ENCODE measurements around the gene GNG14. TPM values are rescaled to one million over a fixed set of nuclear protein-coding genes. Genes with fewer than 3 reads are reported as not detected.
A peak's percentile ranks its signal among the peaks of the same experiment; 100 is the strongest.

GNG14 gene
- total and polyA plus RNA-seq, 2 of the 13 experiments (the other 11 are each of a cell fraction or from before 2014, with no cell fraction given): not detected

- TF ChIP-seq ATF7-NPFF (CRISPR knock-in tag; IDR thresholded peaks at IDR 0.05; ENCODE audit: low read depth) (no peak), PAX8 (CRISPR knock-in tag; IDR thresholded peaks at IDR 0.05; ENCODE audit: borderline replicate concordance) (0 out of 2 replicates have a peak, but pooled peaks have one; percentile 61), BHLHE40 (IDR thresholded peaks at IDR 0.05; ENCODE audit: low read length) (peak; percentile 99), HIC2 (CRISPR knock-in tag; IDR thresholded peaks at IDR 0.05; ENCODE audit: low read depth) (no peak), CCAR2 (optimal IDR thresholded peaks at IDR 0.05; ENCODE audit: low read depth, low read length) (no peak), MAFK (conservative IDR thresholded peaks at IDR 0.05 in 1 of 2, IDR thresholded peaks at IDR 0.05 in 1 of 2; ENCODE audit: low read length in 2 of 2) (peak in 1 of 2 experiments; percentile 25; a peak in 2 of 4 replicates), JUN (CRISPR knock-in tag; IDR thresholded peaks at IDR 0.05) (no peak), CREBL2 (CRISPR knock-in tag; IDR thresholded peaks at IDR 0.05; ENCODE audit: borderline replicate concordance) (no peak), POGK (CRISPR knock-in tag; conservative IDR thresholded peaks at IDR 0.05) (no peak), POLR2AphosphoS2 (IDR thresholded peaks at IDR 0.05; ENCODE audit: low read depth, low read length) (no peak), RFX5 (IDR thresholded peaks at IDR 0.05; ENCODE audit: low read depth, low read length) (no peak), CEBPB (IDR thresholded peaks at IDR 0.05; ENCODE audit: borderline replicate concordance, low read depth, low read length) (peak; percentile 75; the same call in 1 of the 2 replicates), NFE2 (CRISPR knock-in tag; IDR thresholded peaks at IDR 0.05) (no peak), ZNF296 (CRISPR knock-in tag; conservative IDR thresholded peaks at IDR 0.05) (no peak), THYN1 (CRISPR knock-in tag; IDR thresholded peaks at IDR 0.05; ENCODE audit: borderline replicate concordance, low read depth) (no peak), ZNF138 (CRISPR knock-in tag; IDR thresholded peaks at IDR 0.05; ENCODE audit: low read depth) (no peak), SUZ12 (IDR thresholded peaks at IDR 0.05; ENCODE audit: low read depth, low read length) (no peak)
- TF ChIP-seq, protein P1, sequence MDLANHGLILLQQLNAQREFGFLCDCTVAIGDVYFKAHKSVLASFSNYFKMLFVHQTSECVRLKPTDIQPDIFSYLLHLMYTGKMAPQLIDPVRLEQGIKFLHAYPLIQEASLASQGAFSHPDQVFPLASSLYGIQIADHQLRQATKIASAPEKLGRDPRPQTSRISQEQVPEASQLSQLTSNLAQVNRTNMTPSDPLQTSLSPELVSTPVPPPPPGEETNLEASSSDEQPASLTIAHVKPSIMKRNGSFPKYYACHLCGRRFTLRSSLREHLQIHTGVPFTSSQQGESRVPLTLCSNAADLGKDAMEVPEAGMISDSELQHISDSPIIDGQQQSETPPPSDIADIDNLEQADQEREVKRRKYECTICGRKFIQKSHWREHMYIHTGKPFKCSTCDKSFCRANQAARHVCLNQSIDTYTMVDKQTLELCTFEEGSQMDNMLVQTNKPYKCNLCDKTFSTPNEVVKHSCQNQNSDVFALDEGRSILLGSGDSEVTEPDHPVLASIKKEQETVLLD (CRISPR knock-in tag; IDR thresholded peaks at IDR 0.05; ENCODE audit: low read depth): no peak
- TF ChIP-seq, protein P2, sequence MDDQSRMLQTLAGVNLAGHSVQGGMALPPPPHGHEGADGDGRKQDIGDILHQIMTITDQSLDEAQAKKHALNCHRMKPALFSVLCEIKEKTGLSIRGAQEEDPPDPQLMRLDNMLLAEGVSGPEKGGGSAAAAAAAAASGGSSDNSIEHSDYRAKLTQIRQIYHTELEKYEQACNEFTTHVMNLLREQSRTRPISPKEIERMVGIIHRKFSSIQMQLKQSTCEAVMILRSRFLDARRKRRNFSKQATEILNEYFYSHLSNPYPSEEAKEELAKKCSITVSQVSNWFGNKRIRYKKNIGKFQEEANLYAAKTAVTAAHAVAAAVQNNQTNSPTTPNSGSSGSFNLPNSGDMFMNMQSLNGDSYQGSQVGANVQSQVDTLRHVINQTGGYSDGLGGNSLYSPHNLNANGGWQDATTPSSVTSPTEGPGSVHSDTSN (CRISPR knock-in tag; IDR thresholded peaks at IDR 0.05; ENCODE audit: borderline replicate concordance): no peak
- TF ChIP-seq, protein P3, sequence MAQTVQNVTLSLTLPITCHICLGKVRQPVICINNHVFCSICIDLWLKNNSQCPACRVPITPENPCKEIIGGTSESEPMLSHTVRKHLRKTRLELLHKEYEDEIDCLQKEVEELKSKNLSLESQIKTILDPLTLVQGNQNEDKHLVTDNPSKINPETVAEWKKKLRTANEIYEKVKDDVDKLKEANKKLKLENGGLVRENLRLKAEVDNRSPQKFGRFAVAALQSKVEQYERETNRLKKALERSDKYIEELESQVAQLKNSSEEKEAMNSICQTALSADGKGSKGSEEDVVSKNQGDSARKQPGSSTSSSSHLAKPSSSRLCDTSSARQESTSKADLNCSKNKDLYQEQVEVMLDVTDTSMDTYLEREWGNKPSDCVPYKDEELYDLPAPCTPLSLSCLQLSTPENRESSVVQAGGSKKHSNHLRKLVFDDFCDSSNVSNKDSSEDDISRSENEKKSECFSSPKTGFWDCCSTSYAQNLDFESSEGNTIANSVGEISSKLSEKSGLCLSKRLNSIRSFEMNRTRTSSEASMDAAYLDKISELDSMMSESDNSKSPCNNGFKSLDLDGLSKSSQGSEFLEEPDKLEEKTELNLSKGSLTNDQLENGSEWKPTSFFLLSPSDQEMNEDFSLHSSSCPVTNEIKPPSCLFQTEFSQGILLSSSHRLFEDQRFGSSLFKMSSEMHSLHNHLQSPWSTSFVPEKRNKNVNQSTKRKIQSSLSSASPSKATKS (CRISPR knock-in tag; IDR thresholded peaks at IDR 0.05): no peak
Observed at GRCh38 chr19:12722566-12723380, 35.0 kb downstream of the GNG14 start (continued).
